GM18870 (cell line): ENCODE results near the gene MYOZ1.

Source experiments
- ATAC-seq: cut with Tn5 transposase; IDR thresholded peaks from one replicate; pipeline ENCODE4 v1.9.1; 2021; ENCODE audit warnings: moderate library complexity; ENCODE audit not compliant: unreplicated experiment

Gene MYOZ1

DNA sequence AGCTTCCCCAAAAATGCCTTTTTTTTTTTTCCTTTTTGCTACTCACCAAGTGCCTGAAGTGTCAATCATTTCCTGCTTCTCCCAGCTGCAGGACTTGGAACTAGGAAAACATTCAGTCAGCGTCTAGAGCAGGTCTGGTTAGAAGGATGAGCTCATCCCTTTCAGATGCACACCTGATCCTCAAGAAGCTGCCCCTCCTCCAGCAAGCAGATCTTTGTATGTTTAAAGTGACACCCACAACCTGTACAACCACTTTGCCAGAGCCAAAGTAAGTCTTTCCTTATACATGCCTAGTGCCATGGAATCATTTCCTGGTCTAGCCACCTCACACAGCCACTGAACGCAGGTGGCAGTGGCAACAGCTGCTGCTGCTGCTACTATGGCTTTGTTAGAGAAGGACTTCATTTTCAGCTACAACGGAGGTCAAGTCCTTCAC lies 39.8 kb downstream of the MYOZ1 start:
- ATAC-seq: no peak

DNA sequence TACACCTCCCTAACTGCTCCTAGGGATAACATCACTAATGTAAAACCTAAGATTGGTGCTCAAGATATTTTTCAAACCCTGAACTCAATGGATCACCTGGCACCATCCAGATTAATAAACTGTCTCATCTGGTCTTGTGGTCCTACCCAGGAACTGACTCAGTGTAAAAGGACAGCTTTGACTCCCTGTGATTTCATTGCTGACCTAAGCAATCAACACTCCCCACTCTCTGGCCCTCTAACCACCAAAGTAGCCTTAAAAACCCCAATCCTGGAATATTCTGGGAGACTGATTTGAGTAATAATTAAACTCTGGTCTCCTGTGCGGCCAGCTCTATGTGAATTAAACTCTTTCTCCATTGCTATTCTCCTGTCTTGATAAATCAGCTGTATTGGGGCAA lies 43.9 kb downstream of the MYOZ1 start:
- ATAC-seq: no peak

DNA sequence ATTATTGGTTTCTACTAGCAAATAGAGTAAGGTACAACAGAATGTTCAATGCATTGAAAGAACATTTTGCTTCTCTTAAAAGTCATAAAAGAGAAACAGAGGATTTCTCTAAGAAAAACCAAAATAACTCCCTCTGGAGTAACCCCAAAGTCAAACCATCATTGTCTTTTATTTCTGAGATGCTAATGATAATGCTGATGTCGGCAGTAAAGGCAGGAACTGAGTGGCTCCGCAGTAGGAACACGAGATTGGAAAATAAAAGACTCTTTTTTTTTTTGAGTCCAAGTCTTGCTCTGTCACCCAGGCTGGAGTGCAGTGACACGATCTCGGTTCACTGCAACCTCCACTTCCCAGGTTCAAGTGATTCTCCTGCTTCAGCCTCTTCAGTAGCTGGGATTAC lies 47.5 kb downstream of the MYOZ1 start:
- no peak for ATAC-seq

DNA sequence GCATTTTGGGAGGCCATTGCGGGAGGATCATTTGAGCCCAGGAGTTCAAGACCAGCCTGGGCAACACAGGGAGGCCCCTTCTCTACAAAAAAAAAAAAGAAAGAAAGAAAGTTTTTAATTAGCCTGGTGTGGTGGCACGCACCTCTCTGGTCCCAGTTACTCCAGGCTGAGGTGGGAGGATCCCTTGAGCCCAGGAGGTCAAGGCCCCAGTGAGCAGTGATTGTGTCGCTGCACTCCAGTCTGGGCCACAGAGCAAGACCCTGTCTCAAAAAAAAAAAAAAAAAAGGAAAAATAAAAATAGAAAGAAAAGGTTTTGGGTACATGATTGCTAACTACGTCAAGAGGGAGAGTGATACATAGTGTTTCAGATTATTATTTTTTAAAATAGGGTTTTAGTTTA lies 48.2 kb downstream of the MYOZ1 start:
- no peak for ATAC-seq

GRCh38 chr10:73591935-73592699 lies 49.2 kb downstream of the MYOZ1 start:
- no peak for ATAC-seq

- no peak for ATAC-seq
Observed at GRCh38 chr10:73590881-73591799, 50.1 kb downstream of the MYOZ1 start, which contains the start of gene USP54. Gene USP54, minus strand, starts transcription at chr10:73591342. Its CDS starts 15,684 bp downstream, at chr10:73575658.

DNA sequence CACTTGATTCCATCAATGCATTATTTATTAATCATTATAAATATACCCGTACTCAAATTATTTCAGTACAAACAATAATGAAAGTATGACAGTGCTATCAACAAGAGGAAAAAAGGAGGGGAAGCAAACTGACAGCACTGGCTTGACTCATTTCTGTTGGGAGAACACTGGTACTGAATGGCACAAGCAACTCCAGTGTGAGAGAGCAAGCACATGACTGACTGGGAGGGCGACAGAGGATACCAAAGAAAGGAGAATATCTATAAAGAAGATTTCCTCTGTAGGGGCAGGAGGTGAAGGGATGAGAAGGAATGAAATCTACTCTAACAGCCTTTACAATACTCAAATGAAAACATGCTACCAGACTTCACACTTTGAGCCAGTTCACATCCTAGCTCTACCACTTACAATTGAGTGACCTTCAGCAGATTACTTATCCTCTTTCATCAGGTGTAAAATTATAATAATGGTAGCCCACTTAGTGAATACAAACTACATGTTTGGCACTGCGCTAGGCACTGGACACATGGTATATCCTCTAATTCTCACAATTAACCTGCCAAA lies 51.6 kb downstream of the MYOZ1 start:
- ATAC-seq: no peak

GRCh38 chr10:73588656-73589055 lies 52.6 kb downstream of the MYOZ1 start:
- ATAC-seq: no peak

DNA sequence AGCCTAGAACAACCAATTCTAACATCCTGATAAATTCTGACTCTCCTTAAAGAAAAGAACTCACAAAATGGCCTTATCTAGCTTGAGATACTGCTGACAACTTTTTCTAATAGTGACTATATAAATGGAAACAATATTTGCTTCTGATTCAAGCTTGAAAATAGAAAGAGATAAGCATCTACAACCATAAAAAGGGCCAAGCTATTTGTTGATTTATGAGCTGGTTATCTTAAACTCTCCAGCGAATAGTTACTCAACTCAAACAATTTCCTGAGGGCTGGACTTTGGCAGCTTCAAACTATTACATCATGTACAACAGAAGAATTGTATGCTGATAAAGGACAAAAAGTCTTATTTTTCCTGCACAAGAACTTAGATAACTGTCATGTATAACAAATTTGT lies 54.7 kb downstream of the MYOZ1 start:
- no peak for ATAC-seq

DNA sequence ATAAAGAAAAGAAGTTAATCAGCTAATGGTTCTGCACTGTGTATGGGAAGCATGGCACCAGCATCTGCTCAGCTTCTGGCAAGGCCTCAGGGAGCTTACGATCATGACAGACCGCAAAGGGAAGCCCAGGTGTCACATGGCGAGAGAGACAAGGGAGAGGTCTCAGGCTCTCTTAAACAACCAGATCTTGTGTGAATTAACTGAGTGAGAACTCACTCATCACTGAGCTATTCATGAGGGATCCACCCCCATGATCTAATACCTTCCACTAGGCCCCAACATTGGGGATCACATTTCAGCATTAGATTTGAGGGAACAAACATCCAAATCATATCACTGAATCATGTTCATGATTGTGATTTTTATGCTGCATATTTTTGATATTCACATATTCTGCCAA lies 55.9 kb downstream of the MYOZ1 start:
- no peak for ATAC-seq

DNA sequence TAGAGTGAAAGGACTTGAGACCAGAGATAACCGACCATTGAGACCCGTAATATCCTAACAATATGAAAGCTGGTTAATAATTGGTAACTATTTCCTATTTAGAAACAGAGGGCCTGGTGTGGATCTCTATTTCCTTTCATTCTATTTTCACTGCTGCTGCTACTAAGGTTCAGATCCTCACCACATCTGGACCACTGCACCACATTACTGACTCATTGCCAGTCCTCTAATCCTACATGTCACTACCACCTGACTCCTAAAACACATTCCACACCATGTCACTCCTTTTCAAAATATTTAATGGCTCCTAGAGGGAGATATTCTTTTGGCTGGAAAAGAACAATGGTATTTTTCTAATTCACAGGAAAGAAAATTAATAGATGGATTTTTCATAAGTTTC lies 56.5 kb downstream of the MYOZ1 start:
- no peak for ATAC-seq

DNA sequence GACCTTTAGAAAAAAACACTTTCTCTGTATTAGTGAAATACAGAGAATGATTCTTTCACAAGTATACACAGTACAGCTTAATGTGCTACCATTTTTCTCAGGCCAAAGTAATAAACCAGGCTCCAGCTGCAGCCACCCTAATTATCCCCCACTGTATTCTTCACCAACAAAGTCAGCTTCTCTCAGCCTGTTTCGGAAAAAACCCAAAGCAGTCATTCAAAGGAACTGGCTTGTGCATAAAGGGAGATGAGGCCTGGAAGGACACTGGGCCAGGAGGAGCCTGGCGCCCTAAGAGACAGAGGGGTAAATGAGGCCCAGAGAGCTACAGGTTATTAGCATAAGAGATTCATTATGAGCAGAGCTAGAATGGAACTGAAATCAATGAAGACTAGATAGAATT lies 59.4 kb downstream of the MYOZ1 start:
- ATAC-seq: no peak
